Liver (tissue), 9 donors: ENCODE results near the gene NDUFV2. TPM values are rescaled to one million over a fixed set of nuclear protein-coding genes. Genes with fewer than 3 reads are reported as not detected.

ENCODE experiments used
- DNase-seq: peaks from one replicate; pipeline ENCODE4 v3.0.0-alpha.2; 2017; ENCODE audit warnings: low spot score
- H3K27ac ChIP-seq, 2 donors: one replicate each; pipeline ENCODE4 v1.7.0; 2013; ENCODE audit warnings: inconsistent platforms in 2 of 2, low read length in 2 of 2, control low read depth in 1 of 2, low read depth in 1 of 2, mild to moderate bottlenecking in 1 of 2
- H3K27me3 ChIP-seq, 4 donors: one replicate each; pipeline versions ENCODE4 v1.6.1 to v1.7.0; 2013; ENCODE audit warnings: low read length in 3 of 4, inconsistent platforms in 1 of 4, mild to moderate bottlenecking in 1 of 4, moderate library complexity in 1 of 4; ENCODE audit not compliant: control insufficient read depth in 4 of 4, insufficient read depth in 4 of 4
- H3K36me3 ChIP-seq, 4 donors: one replicate each; pipeline versions ENCODE4 v1.6.1 to v1.7.0; 2013; ENCODE audit warnings: low read length in 3 of 4, mild to moderate bottlenecking in 3 of 4, low read depth in 1 of 4, moderate library complexity in 1 of 4; ENCODE audit not compliant: control insufficient read depth in 4 of 4, insufficient read depth in 3 of 4
- H3K4me1 ChIP-seq, 4 donors: one replicate each; pipeline versions ENCODE4 v1.6.1 to v1.7.0; 2013; ENCODE audit warnings: low read length in 3 of 4, mild to moderate bottlenecking in 3 of 4, moderate library complexity in 1 of 4; ENCODE audit not compliant: control insufficient read depth in 4 of 4, insufficient read depth in 4 of 4
- H3K4me3 ChIP-seq, 3 donors: one replicate each; pipeline versions ENCODE4 v1.6.1 to v1.7.0; 2013; ENCODE audit warnings: low read length in 3 of 3, control low read depth in 1 of 3, low read depth in 1 of 3, mild to moderate bottlenecking in 1 of 3
- H3K9ac ChIP-seq, 2 donors: one replicate each; pipeline ENCODE4 v1.7.0; 2013; ENCODE audit warnings: low read length in 2 of 2, mild to moderate bottlenecking in 2 of 2, moderate library complexity in 2 of 2, control low read depth in 1 of 2, low read depth in 1 of 2
- H3K9me3 ChIP-seq, 4 donors: one replicate each; pipeline versions ENCODE4 v1.6.1 to v1.7.0; 2013; ENCODE audit warnings: low read length in 3 of 4; ENCODE audit not compliant: control insufficient read depth in 4 of 4
- EGR1 ChIP-seq, 2 donors: IDR thresholded peaks; 2 replicates each; pipeline ENCODE4 v1.6.1; 2016 to 2018; ENCODE audit warnings: antibody characterized with exemption in 2 of 2, low read depth in 2 of 2
- FOXA1 ChIP-seq: IDR thresholded peaks from 2 replicates; pipeline ENCODE4 v1.6.1; 2016; ENCODE audit warnings: antibody characterized with exemption
- FOXA2 ChIP-seq: IDR thresholded peaks from 2 replicates; pipeline ENCODE4 v1.6.1; 2016; ENCODE audit warnings: antibody characterized with exemption
- GABPA ChIP-seq, 2 donors: IDR thresholded peaks in 1 of 2; conservative IDR thresholded peaks in 1 of 2; 2 replicates each; pipeline ENCODE4 v1.6.1; 2016; ENCODE audit warnings: antibody characterized with exemption in 2 of 2, mild to moderate bottlenecking in 1 of 2, moderate library complexity in 1 of 2
- HNF4A ChIP-seq, 2 donors: conservative IDR thresholded peaks; 2 replicates each; pipeline ENCODE4 v1.6.1; 2016; ENCODE audit warnings: antibody characterized with exemption in 2 of 2, mild to moderate bottlenecking in 2 of 2
- HNF4G ChIP-seq: IDR thresholded peaks from 2 replicates; pipeline ENCODE4 v1.6.1; 2016; ENCODE audit warnings: antibody characterized with exemption
- JUND ChIP-seq, 2 donors: IDR thresholded peaks; 2 replicates each; pipeline ENCODE4 v1.6.1; 2016; ENCODE audit warnings: antibody characterized with exemption in 2 of 2
- NR2F2 ChIP-seq: IDR thresholded peaks from 2 replicates; pipeline ENCODE4 v1.6.1; 2016; ENCODE audit warnings: antibody characterized with exemption
- RAD21 ChIP-seq, 2 donors: IDR thresholded peaks; 2 replicates each; pipeline ENCODE4 v1.6.1; 2016; ENCODE audit warnings: antibody characterized with exemption in 2 of 2, mild to moderate bottlenecking in 2 of 2
- RXRA ChIP-seq, 2 donors: IDR thresholded peaks; 2 replicates each; pipeline ENCODE4 v1.6.1; 2017 to 2018; ENCODE audit warnings: antibody characterized with exemption in 2 of 2, mild to moderate bottlenecking in 1 of 2
- SP1 ChIP-seq: IDR thresholded peaks from 2 replicates; pipeline ENCODE4 v1.6.1; 2018; ENCODE audit warnings: antibody characterized with exemption, mild to moderate bottlenecking
- TAF1 ChIP-seq: conservative IDR thresholded peaks from 2 replicates; pipeline ENCODE4 v1.6.1; 2016; ENCODE audit warnings: antibody characterized with exemption, mild to moderate bottlenecking
- YY1 ChIP-seq: IDR thresholded peaks from 2 replicates; pipeline ENCODE4 v1.6.1; 2016; ENCODE audit warnings: antibody characterized with exemption, mild to moderate bottlenecking
- WGBS: extraction: QIAGEN DNeasy Blood & Tissue Kit; methylation state at CpG from one replicate; pipeline ENCODE4 v1.1.7; 2013; 5-methylcytosine and 5-hydroxymethylcytosine counted together
- polyA plus RNA-seq, 2 donors: library from polyadenylated mRNA; stranded (reverse) in 1 of 2; unstranded in 1 of 2; fragments of 200-250 nt in 1 of 2; fragments of >200 nt in 1 of 2; fragmentation: Nextera tagmentation in 1 of 2; extraction: Ambion mirVana in 1 of 2; gene quantifications; one replicate each; pipeline versions ENCODE4 v1.2.1 to v1.2.3, GENCODE V29; 2013 to 2015
- total RNA-seq, 2 donors: library from RNA; depleted of rRNA; stranded (reverse); fragments of >200 nt; gene quantifications; one replicate each; pipeline ENCODE4 v1.2.3, GENCODE V29; 2014
- TF ChIP-seq, protein P1 (sequence below): IDR thresholded peaks from 2 replicates; pipeline ENCODE4 v1.6.1; 2016; ENCODE audit warnings: antibody characterized with exemption, mild to moderate bottlenecking
- TF ChIP-seq, protein P2 (sequence below): IDR thresholded peaks from 2 replicates; pipeline ENCODE4 v1.6.1; 2016; ENCODE audit warnings: antibody characterized with exemption
- TF ChIP-seq, protein P3 (sequence below): fragments of 150-350 bp; IDR thresholded peaks from 2 replicates; pipeline ENCODE4 v1.5.1; 2017; ENCODE audit warnings: improper control_type of control experiment, low read depth, low read length; ENCODE audit not compliant: missing input control
- TF ChIP-seq, protein P4 (sequence below): IDR thresholded peaks from 2 replicates; pipeline ENCODE4 v1.6.1; 2016; ENCODE audit warnings: antibody characterized with exemption
- TF ChIP-seq, protein P5 (sequence below): IDR thresholded peaks from 2 replicates; pipeline ENCODE4 v1.6.1; 2016; ENCODE audit warnings: antibody characterized with exemption
- donor health status: healthy.
- donor health status: healthy.
- donor health status: healthy.
- donor health status: healthy.
- donor health status: healthy.

The NDUFV2 gene
- total and polyA plus RNA-seq, 4 donors, result 74.5 to 415 (median 185) TPM

DNA sequence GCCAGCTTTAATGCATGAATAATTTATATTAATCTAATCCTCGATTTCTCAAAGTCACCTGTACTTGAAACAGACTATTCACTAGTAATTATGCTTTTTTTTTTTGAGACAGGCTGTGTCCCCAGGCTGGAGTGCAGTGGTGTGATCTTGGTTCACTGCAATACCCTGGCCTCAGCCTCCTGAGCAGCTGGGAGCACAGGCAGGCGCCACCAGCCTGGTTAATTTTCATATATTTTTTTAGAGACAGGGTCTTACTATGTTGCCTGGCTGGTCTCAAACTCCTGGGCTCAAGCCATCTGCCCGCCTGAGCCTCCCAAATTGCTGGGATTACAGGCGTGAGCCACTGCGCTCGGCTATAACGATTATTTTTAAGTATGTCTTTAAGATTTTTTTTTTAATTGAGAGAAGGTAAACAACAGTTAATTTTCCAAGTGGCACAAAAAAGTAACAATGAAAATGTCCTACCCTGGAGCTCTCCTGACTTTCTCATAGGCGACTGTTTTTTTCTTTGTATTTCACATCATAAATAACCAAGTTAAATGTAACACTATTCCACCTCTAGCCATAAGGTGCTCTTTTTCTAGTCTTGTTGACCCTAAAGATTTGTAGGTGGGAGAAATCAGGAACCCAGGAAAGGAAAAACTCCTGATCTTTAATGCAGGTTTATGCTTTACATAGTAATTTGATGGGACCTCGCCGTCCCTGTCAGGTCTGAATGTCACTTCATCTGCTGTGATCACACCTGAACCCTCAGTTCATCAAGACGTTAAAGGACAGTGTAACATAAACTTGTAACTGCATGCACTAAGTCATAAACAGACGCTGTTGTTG is 32.8 kb downstream of the NDUFV2 start:
- no peak for TF ChIP-seq EGR1 (IDR thresholded peaks at IDR 0.05; ENCODE audit: low read depth in 2 of 2)
- TF ChIP-seq, protein P1, sequence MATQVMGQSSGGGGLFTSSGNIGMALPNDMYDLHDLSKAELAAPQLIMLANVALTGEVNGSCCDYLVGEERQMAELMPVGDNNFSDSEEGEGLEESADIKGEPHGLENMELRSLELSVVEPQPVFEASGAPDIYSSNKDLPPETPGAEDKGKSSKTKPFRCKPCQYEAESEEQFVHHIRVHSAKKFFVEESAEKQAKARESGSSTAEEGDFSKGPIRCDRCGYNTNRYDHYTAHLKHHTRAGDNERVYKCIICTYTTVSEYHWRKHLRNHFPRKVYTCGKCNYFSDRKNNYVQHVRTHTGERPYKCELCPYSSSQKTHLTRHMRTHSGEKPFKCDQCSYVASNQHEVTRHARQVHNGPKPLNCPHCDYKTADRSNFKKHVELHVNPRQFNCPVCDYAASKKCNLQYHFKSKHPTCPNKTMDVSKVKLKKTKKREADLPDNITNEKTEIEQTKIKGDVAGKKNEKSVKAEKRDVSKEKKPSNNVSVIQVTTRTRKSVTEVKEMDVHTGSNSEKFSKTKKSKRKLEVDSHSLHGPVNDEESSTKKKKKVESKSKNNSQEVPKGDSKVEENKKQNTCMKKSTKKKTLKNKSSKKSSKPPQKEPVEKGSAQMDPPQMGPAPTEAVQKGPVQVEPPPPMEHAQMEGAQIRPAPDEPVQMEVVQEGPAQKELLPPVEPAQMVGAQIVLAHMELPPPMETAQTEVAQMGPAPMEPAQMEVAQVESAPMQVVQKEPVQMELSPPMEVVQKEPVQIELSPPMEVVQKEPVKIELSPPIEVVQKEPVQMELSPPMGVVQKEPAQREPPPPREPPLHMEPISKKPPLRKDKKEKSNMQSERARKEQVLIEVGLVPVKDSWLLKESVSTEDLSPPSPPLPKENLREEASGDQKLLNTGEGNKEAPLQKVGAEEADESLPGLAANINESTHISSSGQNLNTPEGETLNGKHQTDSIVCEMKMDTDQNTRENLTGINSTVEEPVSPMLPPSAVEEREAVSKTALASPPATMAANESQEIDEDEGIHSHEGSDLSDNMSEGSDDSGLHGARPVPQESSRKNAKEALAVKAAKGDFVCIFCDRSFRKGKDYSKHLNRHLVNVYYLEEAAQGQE, result no peak
- TF ChIP-seq, protein P2, sequence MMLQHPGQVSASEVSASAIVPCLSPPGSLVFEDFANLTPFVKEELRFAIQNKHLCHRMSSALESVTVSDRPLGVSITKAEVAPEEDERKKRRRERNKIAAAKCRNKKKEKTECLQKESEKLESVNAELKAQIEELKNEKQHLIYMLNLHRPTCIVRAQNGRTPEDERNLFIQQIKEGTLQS, result no peak
- no peak for TF ChIP-seq RAD21 (IDR thresholded peaks at IDR 0.05)
- TF ChIP-seq, protein P3, sequence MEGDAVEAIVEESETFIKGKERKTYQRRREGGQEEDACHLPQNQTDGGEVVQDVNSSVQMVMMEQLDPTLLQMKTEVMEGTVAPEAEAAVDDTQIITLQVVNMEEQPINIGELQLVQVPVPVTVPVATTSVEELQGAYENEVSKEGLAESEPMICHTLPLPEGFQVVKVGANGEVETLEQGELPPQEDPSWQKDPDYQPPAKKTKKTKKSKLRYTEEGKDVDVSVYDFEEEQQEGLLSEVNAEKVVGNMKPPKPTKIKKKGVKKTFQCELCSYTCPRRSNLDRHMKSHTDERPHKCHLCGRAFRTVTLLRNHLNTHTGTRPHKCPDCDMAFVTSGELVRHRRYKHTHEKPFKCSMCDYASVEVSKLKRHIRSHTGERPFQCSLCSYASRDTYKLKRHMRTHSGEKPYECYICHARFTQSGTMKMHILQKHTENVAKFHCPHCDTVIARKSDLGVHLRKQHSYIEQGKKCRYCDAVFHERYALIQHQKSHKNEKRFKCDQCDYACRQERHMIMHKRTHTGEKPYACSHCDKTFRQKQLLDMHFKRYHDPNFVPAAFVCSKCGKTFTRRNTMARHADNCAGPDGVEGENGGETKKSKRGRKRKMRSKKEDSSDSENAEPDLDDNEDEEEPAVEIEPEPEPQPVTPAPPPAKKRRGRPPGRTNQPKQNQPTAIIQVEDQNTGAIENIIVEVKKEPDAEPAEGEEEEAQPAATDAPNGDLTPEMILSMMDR, result no peak
- TF ChIP-seq RXRA (IDR thresholded peaks at IDR 0.05), result no peak
- no peak for TF ChIP-seq NR2F2
- TF ChIP-seq, protein P4, sequence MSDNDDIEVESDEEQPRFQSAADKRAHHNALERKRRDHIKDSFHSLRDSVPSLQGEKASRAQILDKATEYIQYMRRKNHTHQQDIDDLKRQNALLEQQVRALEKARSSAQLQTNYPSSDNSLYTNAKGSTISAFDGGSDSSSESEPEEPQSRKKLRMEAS, result no peak
- TF ChIP-seq HNF4G, result no peak
- TF ChIP-seq FOXA2, result no peak
- no peak for TF ChIP-seq SP1
- TF ChIP-seq FOXA1, result no peak
- no peak for TF ChIP-seq YY1
- no peak for TF ChIP-seq TAF1
- no peak for TF ChIP-seq GABPA (IDR thresholded peaks at IDR 0.05 in 1 of 2, conservative IDR thresholded peaks at IDR 0.05 in 1 of 2)
- no peak for TF ChIP-seq JUND (IDR thresholded peaks at IDR 0.05)
- TF ChIP-seq, protein P5, sequence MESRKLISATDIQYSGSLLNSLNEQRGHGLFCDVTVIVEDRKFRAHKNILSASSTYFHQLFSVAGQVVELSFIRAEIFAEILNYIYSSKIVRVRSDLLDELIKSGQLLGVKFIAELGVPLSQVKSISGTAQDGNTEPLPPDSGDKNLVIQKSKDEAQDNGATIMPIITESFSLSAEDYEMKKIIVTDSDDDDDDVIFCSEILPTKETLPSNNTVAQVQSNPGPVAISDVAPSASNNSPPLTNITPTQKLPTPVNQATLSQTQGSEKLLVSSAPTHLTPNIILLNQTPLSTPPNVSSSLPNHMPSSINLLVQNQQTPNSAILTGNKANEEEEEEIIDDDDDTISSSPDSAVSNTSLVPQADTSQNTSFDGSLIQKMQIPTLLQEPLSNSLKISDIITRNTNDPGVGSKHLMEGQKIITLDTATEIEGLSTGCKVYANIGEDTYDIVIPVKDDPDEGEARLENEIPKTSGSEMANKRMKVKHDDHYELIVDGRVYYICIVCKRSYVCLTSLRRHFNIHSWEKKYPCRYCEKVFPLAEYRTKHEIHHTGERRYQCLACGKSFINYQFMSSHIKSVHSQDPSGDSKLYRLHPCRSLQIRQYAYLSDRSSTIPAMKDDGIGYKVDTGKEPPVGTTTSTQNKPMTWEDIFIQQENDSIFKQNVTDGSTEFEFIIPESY, result no peak
- no peak for TF ChIP-seq HNF4A (conservative IDR thresholded peaks at IDR 0.05)
- Histone ChIP-seq H3K4me3 (peak overlapping the region; percentile 58 to 72 (median 60)), H3K4me1 (peaks cover 0 to 53% (median 45%) of the 10 kb centered on the region in 4 donors), H3K36me3 (peaks cover 0 to 16% (median 8%) of the 10 kb centered on the region in 4 donors), H3K27me3 (no peaks in the 10 kb centered on the region), H3K9ac (peak overlapping the region; percentile 84 to 90), H3K9me3 (no peaks in the 10 kb centered on the region), H3K27ac (peak overlapping the region; percentile 96 to 98)
- DNase-seq, result no peak
- WGBS, result 34% methylated on average over 12 of the region's 12 CpGs
